Epidermal melanocyte (primary cell): ENCODE data around the gene THSD7B.
"Not testable (repeated sequence)": the region's sequence is repeated elsewhere in the genome, so short reads cannot be mapped to it uniquely, and the experiment has no call there.

Experiments used
- DNase-seq: peaks from one replicate; pipeline ENCODE4 v3.0.0; 2011; ENCODE audit warnings: low spot score; ENCODE audit not compliant: insufficient read length

Gene THSD7B

GRCh38 chr2:137031731-137032130, 266.4 kb downstream of the THSD7B start:
- DNase-seq: no peak

DNA sequence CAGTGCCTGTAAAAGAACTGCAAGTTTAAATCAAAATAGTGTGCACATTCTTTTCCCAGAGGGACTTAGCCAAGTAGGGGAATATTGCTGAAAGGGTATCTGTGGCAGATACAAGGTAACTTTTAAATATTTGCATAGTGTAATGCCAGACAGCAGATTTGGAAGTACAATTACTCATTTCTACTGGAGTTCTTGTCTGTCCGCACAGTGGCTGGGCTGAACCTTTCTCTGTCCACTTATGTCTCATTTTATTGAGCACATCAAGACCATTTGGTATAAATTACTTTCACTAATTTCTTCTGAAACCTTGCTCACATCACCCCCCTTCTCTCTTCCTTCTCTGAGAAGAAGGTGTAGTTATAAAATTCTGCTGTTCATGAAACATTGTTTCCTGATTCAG, 271.3 kb downstream of the THSD7B start:
- DNase-seq: no peak

GRCh38 chr2:137039482-137040152, 274.3 kb downstream of the THSD7B start:
- DNase-seq: no peak

- DNase-seq: no peak
Measured at GRCh38 chr2:137047369-137047768, 282.0 kb downstream of the THSD7B start.

GRCh38 chr2:137048455-137048854, 283.1 kb downstream of the THSD7B start:
- no peak for DNase-seq

GRCh38 chr2:137049518-137049917, 284.2 kb downstream of the THSD7B start:
- no peak for DNase-seq

- DNase-seq: no peak
Measured at GRCh38 chr2:137050949-137051348, 285.6 kb downstream of the THSD7B start.

DNA sequence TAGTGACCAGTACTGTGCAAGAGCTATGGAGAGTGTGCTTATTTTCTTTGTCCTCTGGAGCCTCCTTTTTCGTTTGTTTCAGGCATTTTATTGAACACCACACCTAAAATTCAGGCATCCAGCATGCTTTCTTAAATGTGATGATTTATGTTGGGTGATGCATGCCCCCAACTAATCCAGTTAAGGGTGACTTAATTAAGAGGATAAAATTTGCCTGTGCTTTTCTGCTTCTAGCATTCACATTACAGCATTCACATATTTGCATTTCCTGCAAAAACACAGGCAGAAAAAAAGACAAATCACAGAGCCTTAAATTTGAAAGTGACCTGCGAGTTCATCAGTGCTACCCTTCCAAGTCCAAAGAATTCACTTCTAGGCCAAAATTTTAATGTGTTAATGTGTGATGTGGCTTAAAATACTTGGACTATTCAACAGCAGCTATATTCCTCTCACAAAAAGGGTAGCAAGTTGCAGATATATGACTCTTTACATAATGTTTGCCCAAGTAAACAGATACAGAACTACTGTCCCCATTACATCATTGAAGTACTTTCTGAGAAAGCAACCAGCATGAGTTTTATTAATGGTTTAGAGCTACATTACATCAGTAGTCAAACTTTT, 286.5 kb downstream of the THSD7B start:
- DNase-seq: no peak

DNA sequence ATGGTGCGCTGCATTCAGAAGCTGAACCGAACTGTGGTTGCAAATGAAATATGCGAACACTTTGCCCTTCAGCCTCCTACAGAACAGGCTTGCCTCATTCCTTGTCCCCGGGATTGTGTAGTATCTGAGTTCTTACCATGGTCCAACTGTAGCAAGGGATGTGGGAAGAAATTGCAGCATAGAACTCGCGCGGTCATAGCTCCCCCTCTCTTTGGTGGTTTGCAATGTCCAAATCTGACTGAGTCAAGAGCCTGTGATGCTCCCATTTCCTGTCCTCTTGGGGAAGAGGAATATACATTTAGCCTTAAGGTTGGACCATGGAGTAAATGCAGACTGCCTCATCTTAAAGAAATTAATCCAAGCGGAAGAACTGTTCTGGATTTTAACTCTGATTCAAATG, 291.4 kb downstream of the THSD7B start:
- no peak for DNase-seq

DNA sequence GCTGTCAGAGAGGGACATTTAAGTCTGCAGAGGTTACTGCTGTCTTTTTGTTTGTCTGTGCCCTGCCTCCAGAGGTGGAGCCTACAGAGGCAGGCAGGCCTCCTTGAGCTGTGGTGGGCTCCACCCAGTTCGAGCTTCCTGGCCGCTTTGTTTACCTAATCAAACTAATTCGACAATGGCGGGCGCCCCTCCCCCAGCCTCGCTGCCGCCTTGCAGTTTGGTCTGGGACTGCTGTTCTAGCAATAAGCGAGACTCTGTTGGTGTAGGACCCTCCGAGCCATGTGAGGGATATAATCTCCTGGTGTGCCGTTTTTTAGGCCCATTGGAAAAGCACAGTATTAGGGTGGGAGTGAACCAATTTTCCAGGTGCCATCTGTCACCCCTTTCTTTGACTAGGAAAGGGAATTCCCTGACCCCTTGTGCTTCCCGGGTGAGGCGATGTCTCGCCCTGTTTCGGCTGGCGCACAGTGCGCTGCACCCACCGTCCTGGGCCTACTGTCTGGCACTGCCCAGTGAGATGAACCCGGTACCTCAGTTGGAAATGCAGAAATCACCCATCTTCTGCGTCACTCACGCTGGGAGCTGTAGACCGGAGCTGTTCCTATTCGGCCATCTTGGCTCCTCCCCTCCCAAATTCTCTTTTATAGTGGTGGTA, 310.9 kb downstream of the THSD7B start:
- not testable (repeated sequence) for DNase-seq

DNA sequence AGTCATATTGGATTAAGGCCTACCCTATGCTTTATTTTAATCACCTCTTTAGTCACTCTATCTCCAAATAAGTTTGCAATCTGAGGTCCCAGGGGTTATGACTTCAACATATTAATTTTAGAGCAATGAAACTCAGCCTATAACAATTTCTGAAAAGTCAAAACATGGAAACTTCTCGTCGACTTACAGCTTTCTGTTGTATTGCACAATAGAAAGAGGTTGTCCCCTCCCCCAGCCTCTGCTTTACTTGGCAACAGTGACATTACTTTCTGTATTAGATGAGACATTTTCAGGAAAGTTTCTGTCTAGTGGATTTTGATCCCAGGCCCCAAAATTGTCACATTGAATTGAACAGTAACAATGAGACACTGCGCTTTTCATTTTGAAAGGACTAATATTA, 326.4 kb downstream of the THSD7B start:
- DNase-seq: no peak

- DNase-seq: no peak
Measured at GRCh38 chr2:137093116-137093515, 327.8 kb downstream of the THSD7B start.

DNA sequence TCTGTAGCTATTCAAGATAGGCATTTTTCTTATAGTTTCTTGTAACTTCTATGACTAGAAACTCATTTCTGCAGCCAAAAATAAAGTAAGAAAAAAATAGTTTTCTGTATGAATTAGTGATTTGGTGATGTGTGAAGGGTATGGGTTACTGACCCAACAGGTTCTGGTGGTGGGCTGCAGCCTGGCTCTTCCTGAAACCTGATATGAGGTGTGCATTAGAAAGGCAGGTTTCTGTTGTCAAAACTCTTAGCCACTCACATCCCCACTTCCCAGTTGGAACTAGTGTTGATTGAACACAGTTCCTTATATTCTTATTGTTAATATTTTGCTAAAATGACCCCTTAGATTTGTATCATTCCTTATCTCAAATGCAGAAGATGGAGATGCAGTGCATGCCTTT, 330.8 kb downstream of the THSD7B start:
- DNase-seq: no peak

DNA sequence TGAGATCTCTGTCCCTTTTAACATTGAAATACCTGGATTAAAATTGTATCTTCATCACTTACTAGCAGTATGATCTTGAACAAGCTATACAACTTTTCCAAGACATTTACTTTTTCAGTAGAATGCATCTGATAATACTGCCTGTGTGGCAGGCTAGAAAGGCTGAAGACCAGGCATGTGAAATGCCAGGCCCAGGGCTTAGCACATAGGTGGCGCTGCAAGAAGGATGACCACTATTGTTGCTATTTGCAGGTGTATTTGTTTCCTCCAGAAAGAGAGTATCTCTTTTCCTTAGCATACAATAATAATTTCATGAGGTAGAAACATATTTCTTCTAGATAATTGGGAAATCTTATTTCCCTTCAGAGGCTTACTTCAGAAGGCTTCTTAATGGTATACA, 331.3 kb downstream of the THSD7B start:
- no peak for DNase-seq

- not testable (repeated sequence) for DNase-seq
Measured at GRCh38 chr2:137101814-137102213, 336.5 kb downstream of the THSD7B start.

DNA sequence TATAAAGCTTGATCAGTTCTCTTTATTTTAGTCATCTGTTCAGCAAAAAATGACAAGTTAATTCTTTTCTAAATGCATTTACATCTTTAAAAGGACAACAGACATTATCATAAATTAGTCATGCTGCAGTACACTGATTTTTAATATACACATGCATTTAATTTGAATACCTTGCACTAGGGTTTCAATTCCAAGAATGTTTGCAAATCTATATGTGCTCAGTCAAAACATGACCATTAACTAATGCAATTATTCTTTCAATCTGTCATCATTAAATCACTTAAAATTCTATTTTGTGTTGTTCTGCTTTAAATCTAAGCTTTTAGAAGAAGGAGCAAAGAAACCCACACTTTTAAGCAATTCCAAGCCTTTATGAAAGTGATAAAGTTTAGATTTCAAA, 342.6 kb downstream of the THSD7B start:
- DNase-seq: no peak

DNA sequence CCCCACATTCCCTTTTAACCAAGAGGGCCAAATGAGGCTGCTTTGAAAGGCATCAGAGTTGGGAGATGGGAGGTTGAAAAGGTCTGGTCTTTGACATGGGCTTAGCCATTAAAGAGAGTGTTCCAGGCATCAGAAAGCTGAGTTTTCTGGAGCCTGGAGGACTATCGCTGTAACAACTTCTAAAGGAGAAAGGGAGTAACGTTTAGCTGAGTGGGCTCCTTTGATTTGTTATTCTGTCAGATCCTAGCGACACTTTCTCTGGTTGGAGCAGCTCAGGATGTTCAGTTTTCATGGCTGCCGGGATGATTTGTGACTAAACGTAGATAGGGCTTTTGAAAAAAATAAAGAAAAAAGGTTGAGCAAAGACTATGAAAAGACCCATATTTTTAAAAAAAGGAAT, 346.6 kb downstream of the THSD7B start:
- DNase-seq: no peak

GRCh38 chr2:137115081-137115794, 349.9 kb downstream of the THSD7B start:
- DNase-seq: no peak

DNA sequence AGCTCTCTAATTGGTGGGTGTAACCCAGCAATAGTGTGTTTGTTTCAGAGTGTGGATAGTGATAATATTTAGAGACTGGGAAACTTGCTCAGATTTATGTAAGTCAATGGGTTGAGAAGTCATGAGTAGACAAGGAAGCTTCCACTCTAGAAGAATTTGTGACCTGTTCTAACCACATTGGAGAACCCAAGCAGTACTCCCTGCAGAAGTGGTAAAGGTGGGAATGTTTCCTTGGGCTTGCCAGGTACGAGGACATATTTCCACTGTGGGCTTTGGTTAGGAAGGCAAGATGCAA, 350.4 kb downstream of the THSD7B start:
- DNase-seq: no peak

GRCh38 chr2:137117385-137117784, 352.0 kb downstream of the THSD7B start:
- no peak for DNase-seq

DNA sequence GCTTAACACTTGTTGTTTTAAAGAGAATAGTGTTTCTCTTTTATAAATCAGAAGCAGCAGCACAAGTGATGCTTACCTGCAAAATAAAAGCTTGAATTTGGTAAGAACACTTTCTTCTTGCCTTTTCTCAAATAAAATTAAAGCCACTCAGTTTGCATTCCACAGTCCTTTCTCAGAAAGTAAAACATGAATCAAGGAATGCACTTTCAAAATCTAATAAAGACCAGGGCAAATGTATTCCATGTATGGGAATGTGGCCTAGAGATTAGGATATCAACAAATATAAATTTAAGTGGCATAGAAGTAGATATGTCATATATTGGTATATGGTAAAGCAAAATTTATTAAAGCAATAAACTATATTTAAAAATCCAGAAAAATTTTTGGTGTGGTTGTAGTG, 352.8 kb downstream of the THSD7B start:
- DNase-seq: no peak

- DNase-seq: no peak
Measured at GRCh38 chr2:137123226-137123625, 357.9 kb downstream of the THSD7B start.
